HEK293 (cell line): Measurements from ENCODE around the gene PPM1G.

Experiments
- ATF2 ChIP-seq: fragments of 450-650 bp; formaldehyde crosslinking; IDR thresholded peaks from 2 replicates; pipeline ENCODE4 v1.5.1; 2016; ENCODE audit warnings: missing biosample characterization, missing genetic modification characterization, low read depth
- ELK4 ChIP-seq: IDR thresholded peaks from 2 replicates; pipeline ENCODE4 v1.6.1; 2011; ENCODE audit warnings: mild to moderate bottlenecking, low read depth, low read length, borderline replicate concordance
- GFI1B ChIP-seq: fragments of 450-650 bp; formaldehyde crosslinking; IDR thresholded peaks from 2 replicates; pipeline ENCODE4 v1.5.1; 2016; ENCODE audit warnings: missing biosample characterization, missing genetic modification characterization
- GLI4 ChIP-seq: fragments of 450-650 bp; formaldehyde crosslinking; IDR thresholded peaks from 2 replicates; pipeline ENCODE4 v1.5.1; 2016; ENCODE audit warnings: missing biosample characterization, missing genetic modification characterization
- GLIS2 ChIP-seq: fragments of 450-650 bp; formaldehyde crosslinking; IDR thresholded peaks from 2 replicates; pipeline ENCODE4 v1.5.1; 2016; ENCODE audit warnings: missing biosample characterization, missing genetic modification characterization
- MYNN ChIP-seq: fragments of 450-650 bp; formaldehyde crosslinking; IDR thresholded peaks from 2 replicates; pipeline ENCODE4 v1.5.1; 2016; ENCODE audit warnings: missing biosample characterization, missing genetic modification characterization, borderline replicate concordance
- PATZ1 ChIP-seq: fragments of 450-650 bp; formaldehyde crosslinking; IDR thresholded peaks from 2 replicates; pipeline ENCODE4 v1.5.1; 2016; ENCODE audit warnings: missing biosample characterization, missing genetic modification characterization
- PRDM4 ChIP-seq: fragments of 450-650 bp; formaldehyde crosslinking; IDR thresholded peaks from 2 replicates; pipeline ENCODE4 v1.5.1; 2017; ENCODE audit warnings: missing biosample characterization, missing genetic modification characterization
- SP2 ChIP-seq: fragments of 450-650 bp; formaldehyde crosslinking; IDR thresholded peaks from 2 replicates; pipeline ENCODE4 v1.5.1; 2016; ENCODE audit warnings: missing biosample characterization, missing genetic modification characterization
- TRIM28 ChIP-seq: IDR thresholded peaks from 2 replicates; pipeline ENCODE4 v1.6.1; 2011; ENCODE audit warnings: low read length, control low read depth, borderline replicate concordance
- WT1 ChIP-seq: fragments of 450-650 bp; formaldehyde crosslinking; IDR thresholded peaks from 2 replicates; pipeline ENCODE4 v1.5.1; 2016; ENCODE audit warnings: missing biosample characterization, missing genetic modification characterization
- ZBTB17 ChIP-seq: fragments of 450-650 bp; formaldehyde crosslinking; IDR thresholded peaks from 2 replicates; pipeline ENCODE4 v1.5.1; 2016; ENCODE audit warnings: missing biosample characterization, missing genetic modification characterization
- ZBTB20 ChIP-seq: fragments of 450-650 bp; formaldehyde crosslinking; IDR thresholded peaks from 2 replicates; pipeline ENCODE4 v1.5.1; 2016; ENCODE audit warnings: missing biosample characterization, missing genetic modification characterization
- ZBTB21 ChIP-seq: fragments of 450-650 bp; formaldehyde crosslinking; IDR thresholded peaks from 2 replicates; pipeline ENCODE4 v1.5.1; 2017; ENCODE audit warnings: missing biosample characterization, missing genetic modification characterization
- ZBTB26 ChIP-seq: fragments of 450-650 bp; formaldehyde crosslinking; optimal IDR thresholded peaks from 2 replicates; pipeline ENCODE3; 2016; ENCODE audit warnings: missing biosample characterization, mild to moderate bottlenecking, missing genetic modification characterization
- ZBTB48 ChIP-seq: fragments of 450-650 bp; formaldehyde crosslinking; IDR thresholded peaks from 2 replicates; pipeline ENCODE4 v1.5.1; 2016; ENCODE audit warnings: missing biosample characterization, missing genetic modification characterization
- ZBTB6 ChIP-seq: fragments of 450-650 bp; formaldehyde crosslinking; IDR thresholded peaks from 2 replicates; pipeline ENCODE4 v1.5.1; 2017; ENCODE audit warnings: missing biosample characterization, missing genetic modification characterization
- ZEB2 ChIP-seq: fragments of 450-650 bp; formaldehyde crosslinking; IDR thresholded peaks from 2 replicates; pipeline ENCODE4 v1.5.1; 2016; ENCODE audit warnings: missing biosample characterization, missing genetic modification characterization
- ZNF10 ChIP-seq: fragments of 450-650 bp; formaldehyde crosslinking; IDR thresholded peaks from 2 replicates; pipeline ENCODE4 v1.5.1; 2017; ENCODE audit warnings: missing biosample characterization, missing genetic modification characterization
- ZNF132 ChIP-seq: fragments of 450-650 bp; formaldehyde crosslinking; IDR thresholded peaks from 2 replicates; pipeline ENCODE4 v1.5.1; 2017; ENCODE audit warnings: missing biosample characterization, missing genetic modification characterization, borderline replicate concordance
- ZNF24 ChIP-seq: fragments of 450-650 bp; formaldehyde crosslinking; IDR thresholded peaks from 2 replicates; pipeline ENCODE4 v1.5.1; 2016; ENCODE audit warnings: missing biosample characterization, missing genetic modification characterization
- ZNF354C ChIP-seq: fragments of 450-650 bp; formaldehyde crosslinking; IDR thresholded peaks from 2 replicates; pipeline ENCODE4 v1.5.1; 2016; ENCODE audit warnings: missing biosample characterization, missing genetic modification characterization, low read depth, borderline replicate concordance
- ZNF600 ChIP-seq: fragments of 450-650 bp; formaldehyde crosslinking; IDR thresholded peaks from 2 replicates; pipeline ENCODE4 v1.5.1; 2016; ENCODE audit warnings: missing biosample characterization, missing genetic modification characterization
- ZNF623 ChIP-seq: fragments of 450-650 bp; formaldehyde crosslinking; IDR thresholded peaks from 2 replicates; pipeline ENCODE4 v1.5.1; 2016; ENCODE audit warnings: missing biosample characterization, missing genetic modification characterization
- ZNF624 ChIP-seq: fragments of 450-650 bp; formaldehyde crosslinking; IDR thresholded peaks from 2 replicates; pipeline ENCODE4 v1.5.1; 2017; ENCODE audit warnings: missing biosample characterization, missing genetic modification characterization
- ZNF626 ChIP-seq: fragments of 450-650 bp; sonication (Bioruptor Pico); formaldehyde crosslinking; IDR thresholded peaks from 2 replicates; pipeline ENCODE4 v1.5.1; 2018; ENCODE audit warnings: missing biosample characterization, missing genetic modification characterization, inconsistent platforms
- ZNF692 ChIP-seq: fragments of 450-650 bp; formaldehyde crosslinking; IDR thresholded peaks from 2 replicates; pipeline ENCODE4 v1.5.1; 2016; ENCODE audit warnings: missing biosample characterization, missing genetic modification characterization
- ZNF785 ChIP-seq: fragments of 450-650 bp; formaldehyde crosslinking; IDR thresholded peaks from 2 replicates; pipeline ENCODE4 v1.5.1; 2016; ENCODE audit warnings: missing biosample characterization, missing genetic modification characterization
- ZSCAN16 ChIP-seq: fragments of 450-650 bp; formaldehyde crosslinking; IDR thresholded peaks from 2 replicates; pipeline ENCODE4 v1.5.1; 2016; ENCODE audit warnings: missing biosample characterization, missing genetic modification characterization

PPM1G gene

GRCh38 chr2:27370026-27370815 lies 39.2 kb downstream of the PPM1G start, which contains the start of the genes EIF2B4 and SNX17 (continued):
- TF ChIP-seq ZBTB6 (peak; percentile 63), TRIM28 (peak; percentile 58; the same call in 1 of the 2 replicates), ZBTB21 (peak; percentile 20), ZEB2 (peak; percentile 95), ZBTB26 (tag by site-specific recombination) (peak; percentile 94), ZNF624 (no peak), ZNF24 (tag by site-specific recombination) (peak; percentile 81), ZBTB48 (peak; percentile 64), ZNF600 (tag by site-specific recombination) (peak; percentile 60; the same call in 1 of the 2 replicates), GFI1B (tag by site-specific recombination) (no peak), ZNF692 (tag by site-specific recombination) (peak; percentile 90), ZNF10 (no peak), WT1 (tag by site-specific recombination) (0 out of 2 replicates have a peak, but pooled peaks have one; percentile 12), PATZ1 (tag by site-specific recombination) (peak; percentile 61), ZSCAN16 (tag by site-specific recombination) (no peak), MYNN (tag by site-specific recombination) (0 out of 2 replicates have a peak, but pooled peaks have one; percentile 15), ATF2 (tag by site-specific recombination) (no peak), SP2 (tag by site-specific recombination) (peak; percentile 77), ZBTB20 (peak; percentile 86; the same call in 1 of the 2 replicates), ZNF785 (no peak), ZNF354C (no peak), GLIS2 (tag by site-specific recombination) (peak; percentile 70), PRDM4 (tag by site-specific recombination) (0 out of 2 replicates have a peak, but pooled peaks have one; percentile 39), ZBTB17 (peak; percentile 97), ZNF623 (no peak), ELK4 (no peak), GLI4 (tag by site-specific recombination) (no peak), ZNF132 (no peak), ZNF626 (no peak)
